ENCODE data around the gene LAT.

DNA sequence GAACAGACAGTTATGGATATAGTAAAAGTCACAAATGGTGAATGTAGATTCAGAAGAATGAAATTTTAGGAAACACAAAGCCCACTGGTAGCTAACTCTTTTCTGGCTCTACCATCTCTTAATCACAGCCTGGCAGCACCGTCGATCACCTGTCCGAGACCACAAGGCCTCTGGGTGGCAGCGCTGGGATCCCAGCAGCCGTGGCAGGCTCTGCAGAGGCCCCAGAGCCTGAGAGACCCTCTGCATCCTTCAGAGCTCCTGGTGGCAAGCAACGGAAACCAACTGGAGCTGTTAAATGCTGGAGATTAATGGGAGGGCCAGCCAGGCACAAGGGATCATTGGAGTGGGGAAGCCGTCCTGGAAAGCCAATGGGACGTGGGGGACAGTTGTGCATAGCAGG lies 26.3 kb downstream of the LAT start:
- TF ChIP-seq EZH2 (IDR thresholded peaks at IDR 0.05; ENCODE audit: insufficient read depth, poor library complexity, severe bottlenecking): no peak
- no peak for TF ChIP-seq EZH2phosphoT487 (IDR thresholded peaks at IDR 0.05; ENCODE audit: insufficient read depth, low read depth)
